Naive thymus-derived CD8-positive, alpha-beta T cell (primary cell): ENCODE measurements around the gene TCL1B. TPM values are rescaled to one million over a fixed set of nuclear protein-coding genes. Genes with fewer than 3 reads are reported as not detected.
A peak's percentile ranks its signal among the peaks of the same experiment; 100 is the strongest.

Source experiments
- ATAC-seq, 2 donors: fragments of 150-1000 bp; cut with Tn5 transposase in 1 of 2; sonication (Bioruptor Pico), chemical (Tn5 transposase) in 1 of 2; 1 replicate in 1 of 2; 2 replicates in 1 of 2; pipeline ENCODE4 v1.10.0; 2021; ENCODE audit warnings: mild to moderate bottlenecking in 2 of 2, moderate library complexity in 2 of 2
- POLR2A ChIA-PET: fragments of 350-600 bp; sonication (Branson Sonifier 250); formaldehyde crosslinking; loops from one replicate; lab custom pipeline; 2021; ENCODE audit warnings: antibody characterized with exemption; lab: Charles Lee
- DNase-seq, 10 donors: peaks; one replicate each; pipeline versions ENCODE4 v3.0.0 to v3.0.0-alpha.2; 2020 to 2022
- H3K27ac Mint-ChIP-seq, 10 donors: one replicate each; pipeline ENCODE4 v1.8.0; 2020 to 2022; ENCODE audit warnings: mild to moderate bottlenecking in 10 of 10, mixed read lengths in 10 of 10, moderate library complexity in 4 of 10, inconsistent platforms in 1 of 10
- H3K27me3 Mint-ChIP-seq, 5 donors: one replicate each; pipeline ENCODE4 v1.8.0; 2021 to 2022; ENCODE audit warnings: mixed read lengths in 5 of 5
- H3K36me3 Mint-ChIP-seq, 3 donors: one replicate each; pipeline ENCODE4 v1.8.0; 2020 to 2022; ENCODE audit warnings: mixed read lengths in 3 of 3, mild to moderate bottlenecking in 2 of 3, inconsistent platforms in 1 of 3
- H3K4me1 Mint-ChIP-seq, 4 donors: one replicate each; pipeline ENCODE4 v1.8.0; 2021 to 2022; ENCODE audit warnings: mixed read lengths in 4 of 4
- H3K4me3 Mint-ChIP-seq, 10 donors: one replicate each; pipeline ENCODE4 v1.8.0; 2020 to 2022; ENCODE audit warnings: mild to moderate bottlenecking in 10 of 10, mixed read lengths in 10 of 10, moderate library complexity in 6 of 10, inconsistent platforms in 1 of 10
- H3K9me3 Mint-ChIP-seq, 9 donors: one replicate each; pipeline ENCODE4 v1.8.0; 2020 to 2022; ENCODE audit warnings: mixed read lengths in 9 of 9, mild to moderate bottlenecking in 3 of 9, inconsistent platforms in 1 of 9, moderate library complexity in 1 of 9
- polyA plus RNA-seq, 3 donors: library from polyadenylated mRNA; unstranded; fragments of 300-500 nt; fragmentation: Illumina TruSeq; gene quantifications; one replicate each; pipeline ENCODE4 v1.2.3, GENCODE V29; 2021
- total RNA-seq, 8 experiments: library from RNA in 2 of 8; stranded (reverse) in 2 of 8; gene quantifications; one replicate each; pipeline ENCODE4 v1.2.3 and lab custom pipeline; 2021 to 2026

The TCL1B gene
- total and polyA plus RNA-seq, 5 experiments from 2014 or later = 0.33 to 0.47 TPM; not detected in 3

DNA sequence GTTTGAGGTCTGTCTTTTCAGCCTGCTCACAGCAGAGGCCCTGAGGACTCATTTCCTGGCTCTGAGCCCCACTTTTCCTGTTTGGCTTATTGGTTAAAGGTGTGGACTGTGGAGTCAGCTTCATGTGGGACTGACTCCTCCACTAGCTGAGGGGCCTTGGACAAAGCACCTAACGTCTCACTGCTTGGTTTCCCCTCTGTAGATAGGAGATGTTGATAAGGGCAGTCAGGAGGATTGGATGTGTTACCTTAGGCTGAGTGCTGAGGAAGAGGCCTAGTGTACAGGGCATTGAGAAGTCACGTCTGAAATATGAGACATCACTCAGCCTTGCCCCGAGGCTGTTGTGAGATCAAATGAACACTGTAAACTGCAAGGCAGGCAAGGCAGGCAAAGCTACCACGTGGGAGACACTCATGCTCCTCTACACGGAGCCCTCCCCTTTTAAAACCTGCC, 54.8 kb downstream of the TCL1B start:
- H3K27me3 Mint-ChIP-seq = peaks cover 0 to 2% (median 0%) of the 10 kb centered on the region in 5 donors
- POLR2A ChIA-PET = no interaction called here
- peak overlapping the region in 2 of 10 donors; percentile 29 to 41 for H3K27ac Mint-ChIP-seq
- no peak overlapping the region for H3K4me3 Mint-ChIP-seq
- H3K9me3 Mint-ChIP-seq = peaks cover 9 to 43% (median 20%) of the 10 kb centered on the region in 9 donors
- H3K4me1 Mint-ChIP-seq = peaks cover 9 to 37% (median 17%) of the 10 kb centered on the region in 4 donors
- ATAC-seq (no peak), DNase-seq (no peak)
- H3K36me3 Mint-ChIP-seq = peaks cover 0 to 12% (median 9%) of the 10 kb centered on the region in 3 donors

DNA sequence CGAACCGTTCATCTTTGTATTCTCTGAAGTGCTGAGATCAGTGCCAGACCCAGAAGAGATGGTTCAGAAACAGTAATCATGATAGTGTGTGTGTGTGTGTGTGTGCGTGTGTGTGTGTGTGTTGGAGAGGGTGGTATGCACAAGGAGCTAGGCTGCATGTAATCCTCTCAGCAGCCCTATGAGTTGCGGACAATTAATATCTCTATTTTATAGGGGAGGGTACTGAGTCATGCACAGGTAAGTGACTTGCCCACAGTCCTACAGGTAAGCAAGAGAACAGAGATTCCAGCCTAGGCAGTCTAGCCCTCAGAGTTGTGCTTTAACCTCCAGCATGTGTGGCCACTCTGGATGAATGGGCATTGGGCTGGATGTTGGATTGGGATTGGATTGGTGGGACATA, 55.6 kb downstream of the TCL1B start:
- DNase-seq (no peak), ATAC-seq (no peak)
- peaks cover 9 to 36% (median 17%) of the 10 kb centered on the region in 9 donors for H3K9me3 Mint-ChIP-seq
- no peak overlapping the region for H3K4me3 Mint-ChIP-seq
- POLR2A ChIA-PET = no interaction called here
- H3K4me1 Mint-ChIP-seq = peaks cover 9 to 31% (median 17%) of the 10 kb centered on the region in 4 donors
- H3K36me3 Mint-ChIP-seq = peaks cover 0 to 12% (median 9%) of the 10 kb centered on the region in 3 donors
- no peaks in the 10 kb centered on the region for H3K27me3 Mint-ChIP-seq
- no peak overlapping the region for H3K27ac Mint-ChIP-seq

Other genes starting within 250 kb of the TCL1B start
- 10 to 100 TPM; 47.1 to 48.2 TPM for gene SYNE3, start 169.8 kb upstream of the TCL1B start, total RNA-seq
- 1 to 10 TPM; 2.4 to 4.6 (median 4.5) TPM for gene SYNE3, start 169.8 kb upstream of the TCL1B start, polyA plus RNA-seq
- 10 to 100 TPM; 17.9 to 22.5 TPM for gene GLRX5, start 151.4 kb upstream of the TCL1B start, total RNA-seq
- 10 to 100 TPM; 61.6 to 87.6 (median 67.6) TPM for gene GLRX5, start 151.4 kb upstream of the TCL1B start, polyA plus RNA-seq
- 10 to 100 TPM; 22.2 to 23.8 TPM for gene TCL1A, start 27.7 kb downstream of the TCL1B start, total RNA-seq
- 1 to 10 TPM in 1 of 3 donors, under 1 TPM in 2; 0.10 to 1.2 (median 0.84) TPM for gene TCL1A, start 27.7 kb downstream of the TCL1B start, polyA plus RNA-seq
- not detected for gene TUNAR, start 190.4 kb downstream of the TCL1B start, total RNA-seq
- gene TUNAR, start 190.4 kb downstream of the TCL1B start, polyA plus RNA-seq = not detected